Measurements from ENCODE around the gene PPP1R26.

- TF ChIP-seq CTCF (IDR thresholded peaks at IDR 0.05 in 2 of 3, conservative IDR thresholded peaks at IDR 0.05 in 1 of 3; ENCODE audit: borderline replicate concordance in 1 of 3, insufficient read depth in 1 of 3, low read depth in 2 of 3, low read length in 2 of 3) (no peak), EZH2 (IDR thresholded peaks at IDR 0.05) (no peak), REST (IDR thresholded peaks at IDR 0.05; ENCODE audit: low read depth) (no peak), ATF3 (IDR thresholded peaks at IDR 0.05) (no peak), ZNF274 (IDR thresholded peaks at IDR 0.05; ENCODE audit: low read depth, low read length) (no peak), TCF7L2 (IDR thresholded peaks at IDR 0.05; ENCODE audit: borderline replicate concordance, extremely low read depth, insufficient read depth, insufficient read length) (no peak), POLR2AphosphoS5 (IDR thresholded peaks at IDR 0.05; ENCODE audit: low read depth, low read length) (no peak), ELF1 (IDR thresholded peaks at IDR 0.05; ENCODE audit: borderline replicate concordance, low read depth) (no peak), EZH2phosphoT487 (IDR thresholded peaks at IDR 0.05; ENCODE audit: borderline replicate concordance) (no peak)
Observed at GRCh38 chr9:135509458-135509857, 29.9 kb downstream of the PPP1R26 start.

All from HCT116 (cell line).